SH-SY5Y (cell line): Measurements from ENCODE around the gene PGGHG.

Experiments
- GATA2 ChIP-seq: IDR thresholded peaks from 2 replicates; pipeline ENCODE4 v1.6.1; 2011; ENCODE audit warnings: mild to moderate bottlenecking, low read depth, low read length
- GATA3 ChIP-seq: IDR thresholded peaks from 2 replicates; pipeline ENCODE4 v1.6.1; 2011; ENCODE audit warnings: low read depth, mild to moderate bottlenecking, low read length, moderate library complexity

GRCh38 chr11:293852-294661, 5.1 kb downstream of the PGGHG start:
- TF ChIP-seq GATA3 = no peak
- TF ChIP-seq GATA2 = no peak
